Measurements from ENCODE around the gene AGBL1. TPM values are rescaled to one million over a fixed set of nuclear protein-coding genes. Genes with fewer than 3 reads are reported as not detected.

AGBL1 gene
- total RNA-seq, 1 donor: not detected

- TF ChIP-seq CTCF (IDR thresholded peaks at IDR 0.05; ENCODE audit: insufficient read depth, low read depth, low read length): no peak
- H3K4me3 ChIP-seq (ENCODE audit: low read depth, low read length): no peak overlapping the region
- no peak for DNase-seq (ENCODE audit: low read depth)
These were observed 16.9 kb upstream of the AGBL1 start for GRCh38 chr15:86062646-86063243.

GRCh38 chr15:86063356-86064095, 16.1 kb upstream of the AGBL1 start:
- DNase-seq (ENCODE audit: low read depth): no peak
- no peak overlapping the region for H3K4me3 ChIP-seq (ENCODE audit: low read depth, low read length)
- TF ChIP-seq CTCF (IDR thresholded peaks at IDR 0.05; ENCODE audit: insufficient read depth, low read depth, low read length): no peak

- TF ChIP-seq CTCF (IDR thresholded peaks at IDR 0.05; ENCODE audit: insufficient read depth, low read depth, low read length): no peak
- DNase-seq (ENCODE audit: low read depth): no peak
- H3K4me3 ChIP-seq (ENCODE audit: low read depth, low read length): no peak overlapping the region
These were observed 15.3 kb upstream of the AGBL1 start for GRCh38 chr15:86064326-86064725.

- H3K4me3 ChIP-seq (ENCODE audit: low read depth, low read length): no peak overlapping the region
- DNase-seq (ENCODE audit: low read depth): no peak
- TF ChIP-seq CTCF (IDR thresholded peaks at IDR 0.05; ENCODE audit: insufficient read depth, low read depth, low read length): no peak
These were observed 13.4 kb upstream of the AGBL1 start for GRCh38 chr15:86066174-86066834.

- H3K4me3 ChIP-seq (ENCODE audit: low read depth, low read length): no peak overlapping the region
- no peak for TF ChIP-seq CTCF (IDR thresholded peaks at IDR 0.05; ENCODE audit: insufficient read depth, low read depth, low read length)
These were observed 6.4 kb upstream of the AGBL1 start for GRCh38 chr15:86073281-86073680.

GRCh38 chr15:86076468-86076867, 3.2 kb upstream of the AGBL1 start:
- no peak for TF ChIP-seq CTCF (IDR thresholded peaks at IDR 0.05; ENCODE audit: insufficient read depth, low read depth, low read length)
- H3K4me3 ChIP-seq (ENCODE audit: low read depth, low read length): no peak overlapping the region
- no peak for DNase-seq (ENCODE audit: low read depth)

More at GRCh38 chr15:86073281-86073680, 6.4 kb upstream of the AGBL1 start:
- no peak for DNase-seq (ENCODE audit: low read depth)
